HFF-Myc (cell line): ENCODE results near the gene RNF130.

ENCODE experiments used
- DNase-seq: peaks from one replicate; pipeline ENCODE4 v3.0.0-alpha.2; 2011; ENCODE audit warnings: low read depth; ENCODE audit errors: extremely low read depth
- H3K4me3 ChIP-seq: replicated peaks from 2 replicates; pipeline ENCODE4 v1.5.1; 2011; ENCODE audit warnings: low read depth, mild to moderate bottlenecking, control low read depth, low read length
- TF ChIP-seq, protein P1 (sequence below): IDR thresholded peaks from 2 replicates; pipeline ENCODE4 v1.5.1; 2012; ENCODE audit warnings: mild to moderate bottlenecking, low read depth, low read length, control low read depth; ENCODE audit errors: missing control alignments

Gene RNF130

DNA sequence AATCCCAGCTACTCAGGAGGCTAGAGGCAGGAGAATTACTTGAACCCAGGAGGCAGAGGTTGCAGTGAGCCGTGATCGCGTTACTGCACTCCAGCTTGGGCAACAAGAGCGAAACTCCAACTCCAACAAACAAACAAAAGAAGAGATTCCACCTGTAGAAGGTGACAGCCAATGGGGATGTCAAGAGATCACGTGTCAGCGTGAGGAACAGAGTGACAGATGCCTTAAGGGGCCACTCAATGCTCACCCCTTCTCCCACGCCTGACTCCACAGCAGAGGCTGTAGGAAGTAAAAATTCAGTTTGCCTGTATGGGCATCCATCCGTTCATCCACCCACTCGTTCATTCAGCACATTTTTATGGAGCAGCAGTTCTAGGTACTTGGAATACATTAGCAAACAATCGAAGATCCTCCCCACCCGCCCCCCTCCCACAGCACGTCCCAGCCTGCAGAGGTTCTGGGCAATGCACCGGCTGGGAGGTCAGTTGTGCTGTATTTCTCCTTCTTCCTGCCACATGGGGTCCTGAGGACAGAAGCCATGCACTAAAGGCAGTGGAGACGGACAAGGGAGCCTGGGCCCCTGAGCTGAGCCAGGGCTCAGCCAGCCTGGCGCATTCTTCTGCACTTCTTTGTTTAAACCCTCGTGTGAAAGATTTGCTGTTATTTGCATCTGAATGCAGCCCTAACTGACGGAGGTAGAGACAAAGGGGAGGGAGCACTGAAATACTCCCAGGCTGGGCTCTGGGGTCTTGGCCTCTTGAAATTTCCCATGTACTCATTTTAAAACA is 11.3 kb upstream of the RNF130 start:
- DNase-seq, result no peak
- TF ChIP-seq, protein P1, sequence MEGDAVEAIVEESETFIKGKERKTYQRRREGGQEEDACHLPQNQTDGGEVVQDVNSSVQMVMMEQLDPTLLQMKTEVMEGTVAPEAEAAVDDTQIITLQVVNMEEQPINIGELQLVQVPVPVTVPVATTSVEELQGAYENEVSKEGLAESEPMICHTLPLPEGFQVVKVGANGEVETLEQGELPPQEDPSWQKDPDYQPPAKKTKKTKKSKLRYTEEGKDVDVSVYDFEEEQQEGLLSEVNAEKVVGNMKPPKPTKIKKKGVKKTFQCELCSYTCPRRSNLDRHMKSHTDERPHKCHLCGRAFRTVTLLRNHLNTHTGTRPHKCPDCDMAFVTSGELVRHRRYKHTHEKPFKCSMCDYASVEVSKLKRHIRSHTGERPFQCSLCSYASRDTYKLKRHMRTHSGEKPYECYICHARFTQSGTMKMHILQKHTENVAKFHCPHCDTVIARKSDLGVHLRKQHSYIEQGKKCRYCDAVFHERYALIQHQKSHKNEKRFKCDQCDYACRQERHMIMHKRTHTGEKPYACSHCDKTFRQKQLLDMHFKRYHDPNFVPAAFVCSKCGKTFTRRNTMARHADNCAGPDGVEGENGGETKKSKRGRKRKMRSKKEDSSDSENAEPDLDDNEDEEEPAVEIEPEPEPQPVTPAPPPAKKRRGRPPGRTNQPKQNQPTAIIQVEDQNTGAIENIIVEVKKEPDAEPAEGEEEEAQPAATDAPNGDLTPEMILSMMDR, result no peak
- no peak overlapping the region for H3K4me3 ChIP-seq

DNA sequence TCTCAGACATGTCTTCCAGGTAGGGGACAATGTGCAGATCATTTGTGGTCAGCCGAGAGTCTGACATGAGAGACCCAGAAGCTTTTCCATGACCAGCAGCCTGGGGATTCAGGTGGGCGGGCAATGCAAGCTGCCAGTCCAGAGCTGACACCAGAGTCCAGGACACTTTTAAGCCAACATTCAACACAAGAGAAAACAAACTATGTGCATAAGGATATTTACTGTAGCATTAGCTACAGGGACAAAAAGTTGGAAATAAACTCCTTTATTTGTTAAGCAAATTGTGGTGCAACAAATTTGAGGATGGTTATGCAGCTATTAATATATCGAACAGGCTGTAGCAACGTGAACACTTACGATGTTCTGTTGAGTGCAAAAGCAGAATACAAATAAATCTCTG is 9.9 kb upstream of the RNF130 start:
- TF ChIP-seq, protein P1, result no peak
- DNase-seq, result no peak
- no peak overlapping the region for H3K4me3 ChIP-seq

DNA sequence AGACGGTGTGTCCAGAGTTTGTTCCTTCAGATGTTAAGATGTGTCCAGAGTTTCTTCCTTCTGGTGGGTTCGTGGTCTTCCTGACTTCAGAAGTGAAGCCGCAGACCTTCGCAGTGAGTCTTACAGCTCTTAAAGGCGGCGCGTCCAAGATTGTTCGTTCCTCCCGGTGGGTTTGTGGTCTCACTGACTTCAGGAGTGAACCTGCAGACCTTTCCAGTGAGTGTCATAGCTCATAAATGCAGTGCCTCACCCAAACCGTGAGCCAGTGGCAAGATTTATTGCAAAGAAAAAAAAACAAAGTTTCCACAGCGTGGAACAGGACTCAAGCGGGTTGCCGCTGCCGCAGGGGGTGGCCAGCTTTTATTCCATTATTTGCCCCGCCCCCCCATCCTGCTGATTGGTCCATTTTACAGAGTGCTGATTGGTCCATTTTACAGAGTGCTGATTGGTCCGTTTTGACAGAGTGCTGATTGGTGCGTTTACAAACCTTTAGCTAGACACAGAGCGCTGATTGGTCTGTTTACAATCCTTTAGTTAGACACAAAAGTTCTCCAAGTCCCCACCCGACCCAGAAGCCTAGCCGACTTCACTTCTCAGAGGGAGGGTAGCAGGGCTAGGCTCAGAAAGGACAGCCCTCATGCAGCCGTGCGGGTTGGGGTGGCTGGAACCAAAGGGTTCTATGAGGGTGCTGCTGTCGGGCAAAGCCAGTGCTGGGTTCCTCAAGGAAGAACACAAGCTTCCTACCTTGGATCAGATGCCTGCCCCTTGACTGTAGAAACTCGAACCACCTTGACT is 9.1 kb upstream of the RNF130 start:
- TF ChIP-seq, protein P1, result no peak
- DNase-seq, result no peak
- H3K4me3 ChIP-seq, result no peak overlapping the region

DNA sequence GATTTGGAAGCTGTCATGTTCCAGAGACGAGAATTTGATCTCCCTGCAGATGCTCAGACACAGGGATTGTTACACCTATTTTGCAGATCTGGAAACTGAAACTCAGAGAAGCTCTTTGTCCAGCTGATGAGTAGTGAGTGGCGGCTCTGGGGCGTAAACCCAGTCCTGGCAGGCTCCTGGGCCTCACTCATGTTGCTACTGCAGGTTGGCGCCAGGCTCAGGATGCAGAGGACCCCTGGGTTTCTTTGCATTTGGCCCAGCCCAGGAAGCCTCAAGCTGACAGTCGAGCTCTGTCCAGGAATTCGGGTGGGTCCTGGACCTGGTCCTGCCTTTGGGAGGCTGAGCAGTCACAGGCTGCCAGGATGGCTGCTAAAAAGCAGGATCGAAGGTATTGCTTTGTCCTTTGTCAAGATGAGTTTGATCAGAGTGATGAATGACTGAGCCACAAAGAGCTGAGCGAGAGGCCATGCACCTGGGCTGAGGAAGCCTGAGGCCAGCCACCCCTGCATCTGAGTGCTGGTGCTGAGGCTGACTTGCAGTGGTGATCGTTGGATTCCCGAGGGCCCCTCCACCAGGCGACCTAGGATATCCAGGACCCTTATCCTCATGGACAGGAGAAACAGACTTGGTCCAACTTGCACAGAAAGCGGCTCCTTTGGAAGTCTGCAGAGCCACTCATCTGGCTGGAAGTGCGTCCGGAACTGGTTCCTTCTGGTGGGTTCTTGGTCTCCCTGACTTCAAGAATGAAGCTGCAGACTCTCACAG is 8.3 kb upstream of the RNF130 start:
- DNase-seq, result no peak
- H3K4me3 ChIP-seq, result no peak overlapping the region
- TF ChIP-seq, protein P1, result no peak

DNA sequence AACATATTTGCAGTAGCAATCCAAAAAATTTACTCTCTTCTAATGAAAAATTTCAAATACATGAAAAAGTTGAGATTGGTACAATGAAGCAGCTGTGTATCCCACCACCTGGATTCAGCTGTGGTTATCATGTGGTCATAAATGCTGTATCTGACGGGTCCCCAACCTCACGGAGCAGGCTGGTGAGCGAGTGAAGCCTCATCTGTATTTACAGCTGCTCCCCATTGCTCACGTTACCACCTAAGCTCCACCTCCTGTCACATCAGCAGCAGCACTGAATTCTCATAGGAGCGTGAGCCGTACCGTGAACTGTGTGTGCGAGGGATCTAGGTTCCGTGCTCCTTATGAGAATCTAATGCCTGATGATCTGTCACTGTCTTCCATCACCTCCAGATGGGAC is 6.8 kb upstream of the RNF130 start:
- DNase-seq, result no peak
- no peak overlapping the region for H3K4me3 ChIP-seq
- TF ChIP-seq, protein P1, result no peak

DNA sequence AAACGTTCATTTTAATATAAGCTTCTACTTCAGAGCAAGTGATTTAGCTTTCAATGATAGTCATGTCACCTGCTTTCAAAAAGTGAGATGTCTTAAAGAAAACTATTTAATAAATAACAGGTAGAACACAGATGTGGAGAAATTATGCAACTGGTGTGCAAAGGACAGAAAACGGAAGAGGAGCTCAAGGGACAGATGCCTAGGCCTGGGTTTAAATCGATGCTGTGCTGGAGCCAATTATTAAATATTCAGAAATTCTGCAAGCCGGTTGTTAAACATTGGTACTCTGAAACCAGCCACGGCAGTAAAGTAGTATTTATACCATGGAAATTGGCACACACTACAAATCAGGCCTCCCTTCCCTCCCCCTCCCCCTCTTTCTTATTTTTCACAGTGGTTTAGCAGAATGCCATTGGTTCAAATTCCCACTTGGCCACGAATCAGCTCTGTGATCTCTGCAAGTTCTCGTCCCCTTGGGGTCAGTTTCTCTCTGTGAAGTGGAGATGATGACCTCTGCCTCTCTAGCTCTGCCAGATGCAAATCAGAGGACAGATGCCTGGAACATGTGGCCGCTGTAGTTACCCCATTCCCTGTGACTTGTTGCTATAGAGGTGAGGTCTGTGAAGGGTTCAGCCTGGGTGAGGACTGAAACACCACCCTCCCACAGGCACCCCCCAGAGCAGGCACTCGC is 6.2 kb upstream of the RNF130 start:
- TF ChIP-seq, protein P1, result no peak

More for the DNA sequence above, 6.2 kb upstream of the RNF130 start:
- no peak overlapping the region for H3K4me3 ChIP-seq
- DNase-seq, result no peak
